ENCODE results near the gene INTS15.
"Not testable (repeated sequence)": the region's sequence is repeated elsewhere in the genome, so short reads cannot be mapped to it uniquely, and the experiment has no call there.

The INTS15 gene

DNA sequence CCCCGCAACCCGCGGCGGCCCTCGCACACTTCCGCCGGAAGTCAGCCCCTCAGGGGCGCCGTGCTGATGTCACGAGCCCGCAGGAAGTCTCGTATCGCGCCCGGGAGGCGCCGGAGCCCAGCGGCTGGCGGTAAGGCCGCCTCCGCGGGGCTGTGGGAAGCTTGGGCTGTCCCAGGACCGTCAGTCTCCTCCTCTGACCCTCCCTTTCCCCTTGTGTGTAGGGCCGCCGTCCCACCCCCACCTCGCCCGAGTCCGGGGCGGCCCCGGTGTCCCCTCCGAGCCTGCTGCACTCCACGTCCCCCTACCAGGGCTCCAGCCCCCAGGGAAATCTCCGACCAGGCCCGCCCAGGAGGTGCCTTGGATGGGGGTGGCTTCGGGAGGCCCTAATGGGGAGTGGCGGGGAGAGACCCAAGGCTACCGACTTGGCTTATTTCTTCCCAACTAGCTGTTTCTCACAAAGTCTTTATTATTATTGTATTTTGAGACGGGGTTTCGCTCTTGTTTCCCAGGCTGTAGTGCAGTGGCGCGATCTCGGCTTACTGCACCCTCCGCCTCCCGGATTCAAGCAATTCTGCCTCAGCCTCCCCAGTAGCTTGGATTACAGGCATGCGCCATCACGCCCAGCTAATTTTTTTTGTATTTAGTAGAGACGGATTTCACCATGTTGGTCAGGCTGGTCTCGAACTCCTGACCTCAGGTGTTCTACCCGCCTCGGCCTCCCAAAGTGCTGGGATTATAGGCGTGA lies 12.3 kb upstream of the INTS15 start, which contains the start of gene ZDHHC4:
ZDHHC4 (plus strand) TSS at position 86 of the 745 bp plus-strand sequence. CDS start 3,108 bp downstream, outside the sequence.
- no peak for TF ChIP-seq CTCF (IDR thresholded peaks at IDR 0.05; ENCODE audit: low read length, missing control alignments)
- peak within 1 kb of the TSS; percentile 77 for H3K4me3 ChIP-seq (replicated peaks; ENCODE audit: low read depth, low read length)
- peak; percentile 93 for DNase-seq (ENCODE audit: low read depth)

DNA sequence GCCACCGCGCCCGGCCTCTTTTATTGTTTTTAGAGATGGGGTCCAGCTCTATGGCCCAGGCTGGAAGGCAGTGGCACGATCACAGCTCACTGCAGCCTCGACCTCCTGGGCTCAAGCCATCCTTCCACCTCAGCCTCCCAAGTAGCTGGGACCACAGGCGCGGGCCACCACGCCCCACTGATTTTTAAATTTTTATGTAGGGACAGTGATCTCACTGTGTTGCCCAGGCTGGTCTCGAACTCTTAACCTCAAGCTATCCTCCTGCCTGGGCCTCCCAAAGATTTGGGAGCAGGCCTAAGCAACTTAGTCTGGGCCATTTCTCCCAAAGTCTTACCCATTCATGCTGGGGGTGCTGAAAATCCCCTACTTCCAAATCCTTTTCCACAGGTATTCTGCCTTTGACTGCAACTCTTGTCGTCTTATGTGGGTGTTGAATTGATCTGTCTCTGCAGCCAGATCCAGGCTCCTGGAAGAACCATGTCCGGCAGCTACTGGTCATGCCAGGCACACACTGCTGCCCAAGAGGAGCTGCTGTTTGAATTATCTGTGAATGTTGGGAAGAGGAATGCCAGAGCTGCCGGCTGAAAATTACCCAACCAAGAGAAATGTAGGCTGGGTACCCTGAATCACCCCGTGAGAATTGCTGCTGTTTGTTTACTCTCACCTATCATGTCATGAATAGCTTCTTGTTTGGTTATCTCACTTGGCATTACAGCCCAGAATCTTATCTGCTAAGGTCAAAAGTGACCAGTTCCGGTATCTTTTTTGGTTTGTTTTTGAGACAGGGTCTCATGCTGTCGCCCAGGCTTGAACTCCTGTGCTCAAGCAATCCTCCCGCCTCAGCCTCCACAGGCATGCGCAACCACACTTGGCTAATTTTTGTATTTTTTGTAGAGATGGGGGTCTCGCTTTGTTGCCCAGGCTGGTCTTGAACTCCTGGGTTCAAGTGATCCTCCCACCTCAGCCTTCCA lies 11.4 kb upstream of the INTS15 start:
- DNase-seq (ENCODE audit: low read depth), result peak; percentile 16
- no peak for TF ChIP-seq CTCF (IDR thresholded peaks at IDR 0.05; ENCODE audit: low read length, missing control alignments)
- peak overlapping the region; percentile 77 for H3K4me3 ChIP-seq (replicated peaks; ENCODE audit: low read depth, low read length)

- DNase-seq (ENCODE audit: low read depth), result peak; percentile 21
- TF ChIP-seq CTCF (IDR thresholded peaks at IDR 0.05; ENCODE audit: low read length, missing control alignments), result peak; percentile 19
- no peak overlapping the region for H3K4me3 ChIP-seq (replicated peaks; ENCODE audit: low read depth, low read length)
These were observed 10.4 kb upstream of the INTS15 start for GRCh38 chr7:6579446-6579845.

DNA sequence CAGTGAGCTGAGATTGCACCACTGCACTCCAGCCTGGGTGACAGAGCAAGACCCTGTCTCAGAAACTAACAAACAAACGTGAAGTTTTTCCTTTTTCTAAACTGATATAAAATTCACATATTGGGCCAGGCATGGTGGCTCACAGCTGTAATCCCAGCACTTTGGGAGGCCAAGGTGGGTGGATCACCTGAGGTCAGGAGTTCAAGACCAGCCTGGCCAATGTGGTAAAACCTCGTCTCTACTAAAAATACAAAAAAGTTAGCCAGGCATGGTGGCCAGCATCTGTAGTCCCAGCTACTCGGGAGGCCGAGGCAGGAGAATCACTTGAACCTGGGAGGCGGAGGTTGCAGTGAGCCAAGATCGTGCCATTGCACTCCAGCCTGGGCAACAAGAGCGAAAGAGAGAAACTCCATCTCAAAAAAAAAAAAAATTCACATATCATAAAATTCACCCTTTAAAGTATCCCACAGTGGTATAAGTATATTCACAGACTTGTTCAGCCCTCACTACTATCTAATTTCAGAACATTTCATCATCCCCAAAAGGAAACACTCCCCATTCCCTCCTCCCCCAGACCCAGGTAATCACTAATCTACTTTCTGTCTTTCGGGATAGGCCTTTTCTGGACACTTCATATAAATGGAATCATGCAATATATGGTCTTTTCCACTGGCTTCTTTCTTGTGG lies 3.9 kb upstream of the INTS15 start:
- not testable (repeated sequence) for DNase-seq (ENCODE audit: low read depth); H3K4me3 ChIP-seq (replicated peaks; ENCODE audit: low read depth, low read length)

- no peak overlapping the region for H3K4me3 ChIP-seq (replicated peaks; ENCODE audit: low read depth, low read length)
- no peak for DNase-seq (ENCODE audit: low read depth)
- no peak for TF ChIP-seq CTCF (IDR thresholded peaks at IDR 0.05; ENCODE audit: low read length, missing control alignments)
These were observed 1.3 kb upstream of the INTS15 start for GRCh38 chr7:6588566-6588965.

GRCh38 chr7:6589151-6589828 lies 531 bp upstream of the INTS15 start:
- TF ChIP-seq CTCF (IDR thresholded peaks at IDR 0.05; ENCODE audit: low read length, missing control alignments), result no peak
- DNase-seq (ENCODE audit: low read depth), result no peak
- H3K4me3 ChIP-seq (replicated peaks; ENCODE audit: low read depth, low read length), result peak overlapping the region; percentile 31

Data from fibroblast of pulmonary artery (primary cell).